ENCODE measurements around the gene EPS15. TPM values are rescaled to one million over a fixed set of nuclear protein-coding genes. Genes with fewer than 3 reads are reported as not detected.

EPS15 gene
- total RNA-seq, 4 donors from 2014 or later: 56.9 to 80.5 (median 64.3) TPM

- DNase-seq (ENCODE audit: low spot score in 2 of 2): peak in 1 of 2 donors; percentile 40
- 93 to 94% methylated on average over 6 of the region's 6 CpGs for WGBS, 2 donors
Observed at GRCh38 chr1:51340380-51340779, 178.7 kb downstream of the EPS15 start.

GRCh38 chr1:51336711-51337110 is 182.4 kb downstream of the EPS15 start:
- WGBS, 2 donors: 76 to 77% methylated on average over 4 of the region's 4 CpGs
- peak in 1 of 2 donors; percentile 72 for DNase-seq (ENCODE audit: low spot score in 2 of 2)
- intact Hi-C loops (cut with DNase I; ENCODE audit: low total_unique reads): no loop called here
- no peak overlapping the region for H3K4me3 ChIP-seq (ENCODE audit: low read depth, poor library complexity, severe bottlenecking)
- TF ChIP-seq POLR2A (IDR thresholded peaks at IDR 0.05): no peak
- TF ChIP-seq, protein P1, sequence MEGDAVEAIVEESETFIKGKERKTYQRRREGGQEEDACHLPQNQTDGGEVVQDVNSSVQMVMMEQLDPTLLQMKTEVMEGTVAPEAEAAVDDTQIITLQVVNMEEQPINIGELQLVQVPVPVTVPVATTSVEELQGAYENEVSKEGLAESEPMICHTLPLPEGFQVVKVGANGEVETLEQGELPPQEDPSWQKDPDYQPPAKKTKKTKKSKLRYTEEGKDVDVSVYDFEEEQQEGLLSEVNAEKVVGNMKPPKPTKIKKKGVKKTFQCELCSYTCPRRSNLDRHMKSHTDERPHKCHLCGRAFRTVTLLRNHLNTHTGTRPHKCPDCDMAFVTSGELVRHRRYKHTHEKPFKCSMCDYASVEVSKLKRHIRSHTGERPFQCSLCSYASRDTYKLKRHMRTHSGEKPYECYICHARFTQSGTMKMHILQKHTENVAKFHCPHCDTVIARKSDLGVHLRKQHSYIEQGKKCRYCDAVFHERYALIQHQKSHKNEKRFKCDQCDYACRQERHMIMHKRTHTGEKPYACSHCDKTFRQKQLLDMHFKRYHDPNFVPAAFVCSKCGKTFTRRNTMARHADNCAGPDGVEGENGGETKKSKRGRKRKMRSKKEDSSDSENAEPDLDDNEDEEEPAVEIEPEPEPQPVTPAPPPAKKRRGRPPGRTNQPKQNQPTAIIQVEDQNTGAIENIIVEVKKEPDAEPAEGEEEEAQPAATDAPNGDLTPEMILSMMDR (IDR thresholded peaks at IDR 0.05): no peak

More at GRCh38 chr1:51340380-51340779, 178.7 kb downstream of the EPS15 start:
- no peak overlapping the region for H3K4me3 ChIP-seq (ENCODE audit: low read depth, poor library complexity, severe bottlenecking)
- intact Hi-C loops (cut with DNase I; ENCODE audit: low total_unique reads): no loop called here
- TF ChIP-seq, protein P1 (IDR thresholded peaks at IDR 0.05): no peak
- no peak for TF ChIP-seq POLR2A (IDR thresholded peaks at IDR 0.05)

DNA sequence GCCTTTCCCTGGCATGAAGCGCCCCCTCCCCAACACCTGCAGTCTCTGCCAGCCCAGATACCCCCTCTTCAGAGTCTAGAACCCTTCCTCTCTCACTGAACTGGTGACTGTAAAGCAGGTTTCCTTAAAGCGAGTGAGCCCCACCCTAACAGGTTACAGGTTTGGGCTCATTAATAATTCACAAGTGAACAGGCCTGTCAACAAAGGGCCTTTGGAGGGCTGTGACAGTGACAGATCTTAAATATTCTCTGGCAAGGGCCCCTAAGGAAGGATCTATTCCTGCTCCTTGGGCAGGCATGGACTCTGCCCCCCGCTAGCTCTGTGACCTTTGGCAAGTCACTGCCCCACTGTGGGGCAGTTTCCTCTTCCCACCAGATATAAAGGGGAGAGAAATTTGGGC is 183.1 kb downstream of the EPS15 start:
- DNase-seq (ENCODE audit: low spot score in 2 of 2): peak in 1 of 2 donors; percentile 43
- no peak overlapping the region for H3K4me3 ChIP-seq (ENCODE audit: low read depth, poor library complexity, severe bottlenecking)
- 78 to 82% methylated on average over 3 of the region's 3 CpGs for WGBS, 2 donors
- intact Hi-C loops (cut with DNase I; ENCODE audit: low total_unique reads): no loop called here
- TF ChIP-seq, protein P1 (IDR thresholded peaks at IDR 0.05): no peak
- no peak for TF ChIP-seq POLR2A (IDR thresholded peaks at IDR 0.05)

GRCh38 chr1:51331206-51332100 is 187.6 kb downstream of the EPS15 start:
- WGBS, 2 donors: 47 to 51% methylated on average over 4 to 7 of the region's 7 CpGs
- no peak overlapping the region for H3K4me3 ChIP-seq (ENCODE audit: low read depth, poor library complexity, severe bottlenecking)
- TF ChIP-seq, protein P1 (IDR thresholded peaks at IDR 0.05): no peak
- no peak for TF ChIP-seq POLR2A (IDR thresholded peaks at IDR 0.05)
- peak in 1 of 2 donors; percentile 84 for DNase-seq (ENCODE audit: low spot score in 2 of 2)
- intact Hi-C loops (cut with DNase I; ENCODE audit: low total_unique reads): no loop called here

DNA sequence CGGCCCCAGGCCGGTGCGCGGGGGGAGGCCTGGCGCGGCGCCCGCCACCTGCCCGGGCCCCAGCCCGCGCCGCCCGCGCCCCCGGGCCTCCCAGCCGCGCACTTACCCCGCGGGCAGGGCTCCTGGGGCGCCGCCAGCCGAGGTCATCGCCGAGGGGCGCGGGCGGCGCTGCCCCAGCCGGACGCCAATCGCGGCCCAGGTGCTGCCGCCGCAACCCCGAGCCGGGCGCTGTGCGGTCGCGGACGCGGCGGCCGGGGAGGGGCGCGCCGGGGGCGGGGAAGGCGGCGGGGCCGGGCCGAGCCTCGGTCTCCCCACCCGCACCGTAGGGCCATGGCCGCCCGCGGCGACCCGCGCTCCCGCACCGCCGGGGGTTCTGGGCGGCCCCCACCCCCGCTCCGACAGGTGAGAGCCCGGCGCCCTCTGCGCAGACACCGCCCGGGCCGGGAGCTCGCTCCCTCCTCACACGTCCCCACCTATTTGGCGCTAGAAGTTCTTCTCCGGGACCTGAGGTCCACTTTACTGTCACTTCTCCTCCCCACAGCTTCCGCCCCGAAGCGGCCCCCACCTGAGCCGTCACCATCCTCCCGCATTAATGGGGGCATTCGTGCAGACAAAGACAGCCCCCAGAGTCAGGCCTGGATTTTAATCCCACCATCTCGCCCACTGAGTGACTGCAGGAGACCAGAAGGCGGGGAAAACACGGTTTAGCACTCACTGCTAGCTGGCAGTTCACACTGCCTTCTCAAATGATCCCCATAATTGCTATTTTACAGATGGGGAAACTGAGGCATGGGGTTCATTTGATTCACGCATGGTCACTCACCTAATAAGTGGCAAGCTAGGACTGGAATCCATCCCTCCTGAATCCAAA is 188.5 kb downstream of the EPS15 start, which contains the start of gene TTC39A:
TSS of gene TTC39A (minus strand) at position 232 of the 871 bp plus-strand sequence. CDS start at position 147, 85 bp downstream.
- no peak for DNase-seq (ENCODE audit: low spot score in 2 of 2)
- no peak within 1 kb of the TSS for H3K4me3 ChIP-seq (ENCODE audit: low read depth, poor library complexity, severe bottlenecking)
- TF ChIP-seq, protein P1 (IDR thresholded peaks at IDR 0.05): no peak
- TF ChIP-seq POLR2A (IDR thresholded peaks at IDR 0.05): no peak
- 4 to 9% methylated on average over 20 to 62 of the region's 87 CpGs for WGBS, 2 donors
- intact Hi-C loops (cut with DNase I; ENCODE audit: low total_unique reads): no loop called here

All from lower leg skin (tissue), 4 donors.